ES-I3 (cell line): ENCODE data around the gene GFRA4.
"Not testable (repeated sequence)": the region's sequence is repeated elsewhere in the genome, so short reads cannot be mapped to it uniquely, and the experiment has no call there.

Source experiments
- H3K36me3 ChIP-seq: 2 replicates; pipeline ENCODE4 v1.6.1; 2013; ENCODE audit warnings: mild to moderate bottlenecking, low read length, control low read depth, moderate library complexity; ENCODE audit not compliant: insufficient read depth
- H3K4me1 ChIP-seq: 2 replicates; pipeline ENCODE4 v1.6.1; 2013; ENCODE audit warnings: mild to moderate bottlenecking, control low read depth, low read length; ENCODE audit not compliant: insufficient read depth
- H3K9ac ChIP-seq: 2 replicates; pipeline ENCODE4 v1.6.1; 2013; ENCODE audit warnings: low read depth, mild to moderate bottlenecking, low read length, moderate library complexity
- H3K9me3 ChIP-seq: 2 replicates; pipeline ENCODE4 v1.6.1; 2013; ENCODE audit warnings: mild to moderate bottlenecking, low read length, moderate library complexity; ENCODE audit not compliant: control insufficient read depth, insufficient read depth

The GFRA4 gene

DNA sequence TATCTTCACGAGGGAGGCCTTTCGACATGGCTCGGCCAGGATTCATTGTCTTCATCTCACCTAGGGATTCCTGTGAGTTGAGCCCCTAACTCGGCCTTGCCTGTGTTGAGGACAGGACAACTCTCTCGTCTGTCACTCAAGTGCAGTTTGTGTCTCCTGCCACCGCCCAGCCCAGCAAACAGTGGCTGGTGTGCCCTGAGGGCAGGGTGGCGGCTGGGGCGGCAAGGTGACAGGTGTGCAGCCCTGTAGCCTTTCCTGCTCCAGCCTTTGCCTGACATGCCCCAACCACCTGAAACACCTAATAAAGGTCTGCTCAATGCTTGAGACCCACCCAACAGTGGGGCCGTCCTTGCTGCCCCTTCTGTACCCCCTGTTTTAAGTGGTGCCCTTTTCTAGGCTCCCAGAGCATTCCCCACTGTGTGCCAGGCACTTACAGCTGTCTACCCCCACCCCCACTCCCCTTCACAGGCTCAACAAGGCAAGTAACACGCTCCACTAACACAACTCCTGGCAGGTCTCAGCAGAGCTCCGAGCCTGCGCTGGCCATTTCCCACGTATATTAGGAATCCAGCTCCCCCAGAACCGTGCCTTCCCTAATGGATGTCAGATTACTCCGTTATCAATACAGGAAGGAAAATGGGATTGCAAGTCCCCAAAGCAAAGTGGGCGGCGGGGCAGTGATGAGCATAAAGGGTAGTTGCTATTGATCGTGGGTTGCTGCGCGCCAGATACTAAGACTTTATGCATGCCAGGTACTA lies 17.7 kb downstream of the GFRA4 start:
- Histone ChIP-seq H3K9ac (no peak overlapping the region), H3K36me3 (0 out of 2 replicates have a peak, but pooled peaks cover 3% of the 10 kb centered on the region), H3K4me1 (no peaks in the 10 kb centered on the region), H3K9me3 (no peaks in the 10 kb centered on the region)

DNA sequence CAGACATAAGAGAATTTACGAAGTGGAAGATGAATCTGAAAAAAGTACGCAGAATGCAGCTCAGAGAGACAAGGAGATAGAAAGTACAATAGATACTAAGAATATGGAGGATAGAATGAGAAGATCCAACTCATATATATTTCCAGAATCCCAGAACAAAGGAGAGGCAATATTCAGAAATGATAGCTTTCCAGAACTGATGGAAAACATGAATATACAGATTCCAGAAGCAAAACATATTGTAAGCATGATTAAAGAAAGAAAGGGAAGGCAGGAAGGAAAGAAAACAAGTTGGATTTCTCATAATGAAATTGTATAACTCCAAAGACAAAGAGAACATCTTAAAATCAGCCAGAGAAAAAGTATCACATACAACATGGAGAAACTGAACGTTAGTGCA lies 22.9 kb downstream of the GFRA4 start:
- Histone ChIP-seq H3K36me3 (no peaks in the 10 kb centered on the region; the same call in 1 of the 2 replicates), H3K9ac (no peak overlapping the region), H3K4me1 (no peaks in the 10 kb centered on the region)

DNA sequence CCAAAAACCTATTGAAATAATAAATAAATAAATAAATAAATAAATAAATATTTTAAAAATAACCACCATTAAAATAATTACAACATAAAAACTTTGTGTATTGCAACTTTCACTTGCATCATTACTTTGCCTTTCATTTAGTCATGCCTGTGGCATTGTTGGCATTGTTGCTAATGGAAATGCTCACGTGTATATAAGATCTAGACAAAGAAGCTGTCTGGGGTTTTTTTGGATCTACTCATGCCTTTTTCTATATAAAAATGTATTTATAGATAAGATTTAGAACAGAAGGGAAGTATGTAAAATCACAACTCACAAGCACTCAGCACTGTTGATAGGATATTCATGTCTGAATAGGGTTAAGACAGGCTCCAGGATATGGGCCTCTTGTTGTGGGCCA lies 27.9 kb downstream of the GFRA4 start:
- Histone ChIP-seq H3K4me1 (peaks cover 6% of the 10 kb centered on the region), H3K9ac (no peak overlapping the region), H3K36me3 (no peaks in the 10 kb centered on the region; the same call in 1 of the 2 replicates), H3K9me3 (no peaks in the 10 kb centered on the region)

More for the DNA sequence above, 22.9 kb downstream of the GFRA4 start:
- H3K9me3 ChIP-seq: no peaks in the 10 kb centered on the region

DNA sequence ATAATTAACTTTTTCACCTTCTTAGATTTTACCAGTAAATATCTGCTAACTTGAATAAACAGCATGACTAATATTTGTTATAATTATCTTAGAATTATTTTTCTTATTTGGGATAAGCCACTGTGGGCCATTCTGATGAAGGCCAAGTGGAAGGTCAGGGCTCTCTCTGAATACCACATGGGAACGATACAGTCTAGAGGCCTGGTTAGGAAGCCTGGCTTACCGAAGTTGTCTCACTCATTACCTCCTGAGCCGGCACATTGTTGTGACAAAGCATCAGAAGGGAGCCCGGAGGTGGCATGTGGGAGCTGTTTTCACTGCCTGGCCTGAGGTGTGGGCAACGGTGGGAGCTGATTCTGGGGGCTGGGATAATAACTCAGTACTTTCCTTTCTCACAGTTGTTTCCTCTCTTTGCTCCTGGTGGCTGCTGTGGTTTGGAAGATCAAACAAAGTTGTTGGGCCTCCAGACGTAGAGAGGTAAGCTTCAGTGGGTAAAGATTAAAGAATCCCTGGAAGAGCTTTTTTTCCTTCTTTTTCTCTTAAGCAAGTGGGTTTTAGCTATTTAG lies 29.2 kb downstream of the GFRA4 start:
- Histone ChIP-seq H3K36me3 (no peaks in the 10 kb centered on the region; the same call in 1 of the 2 replicates), H3K9ac (no peak overlapping the region), H3K4me1 (peaks cover 18% of the 10 kb centered on the region), H3K9me3 (no peaks in the 10 kb centered on the region)

DNA sequence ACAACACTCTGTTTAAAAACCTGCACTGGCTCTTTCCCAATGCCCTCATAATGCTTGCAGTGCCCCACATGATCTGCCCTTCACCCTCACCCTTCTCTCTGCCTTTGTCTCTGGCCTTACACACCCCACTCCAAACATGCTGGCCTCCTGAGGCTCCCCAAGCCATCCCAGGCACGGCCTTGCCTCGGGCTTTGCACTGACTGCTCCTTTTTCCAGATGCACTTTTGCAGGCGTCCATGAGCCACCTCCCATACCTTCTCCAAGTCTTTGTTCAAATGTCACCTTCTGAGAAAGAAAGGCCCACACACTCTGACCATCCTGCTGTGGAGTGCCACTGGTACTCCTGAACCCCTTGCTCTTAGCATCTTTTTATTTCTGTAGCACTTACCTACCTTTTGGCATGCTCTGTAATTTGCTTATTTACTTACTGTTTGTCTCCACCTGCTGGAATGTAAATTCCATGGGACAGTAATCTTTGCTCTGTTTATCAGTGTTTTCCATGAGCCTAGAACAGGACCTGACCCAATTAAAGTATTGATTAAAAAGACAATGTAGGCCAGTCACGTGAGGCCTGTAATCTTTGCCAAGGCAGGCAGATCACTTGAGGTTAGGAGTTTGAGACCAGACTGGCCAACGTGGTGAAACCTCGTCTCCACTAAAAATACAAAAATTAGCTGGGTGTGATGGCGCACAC lies 30.7 kb downstream of the GFRA4 start:
- no peaks in the 10 kb centered on the region; the same call in 1 of the 2 replicates for H3K36me3 ChIP-seq
- no peaks in the 10 kb centered on the region for H3K9me3 ChIP-seq
- no peak overlapping the region for H3K9ac ChIP-seq
- H3K4me1 ChIP-seq: peaks cover 18% of the 10 kb centered on the region

DNA sequence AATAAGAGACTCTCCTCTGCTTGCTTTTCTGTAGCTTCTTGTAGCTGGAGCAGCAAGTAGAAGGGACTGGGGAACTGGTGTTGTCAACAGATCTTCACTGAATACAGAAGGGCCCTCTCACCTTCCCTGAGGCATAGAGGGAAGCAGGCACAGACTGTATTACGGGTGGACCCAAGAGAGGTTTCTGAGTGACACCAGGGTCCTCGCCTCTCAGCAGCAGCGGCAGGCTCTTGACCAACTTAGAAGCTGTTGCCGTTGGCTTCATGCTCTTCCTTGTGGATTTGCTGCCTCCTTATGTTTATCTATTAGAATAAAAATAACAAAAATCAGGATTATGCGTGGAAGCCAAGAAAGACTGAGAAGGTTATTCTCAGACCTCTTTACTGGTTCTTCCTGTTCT lies 31.7 kb downstream of the GFRA4 start:
- H3K9me3 ChIP-seq: no peaks in the 10 kb centered on the region
- H3K9ac ChIP-seq: no peak overlapping the region
- no peaks in the 10 kb centered on the region for H3K36me3 ChIP-seq

DNA sequence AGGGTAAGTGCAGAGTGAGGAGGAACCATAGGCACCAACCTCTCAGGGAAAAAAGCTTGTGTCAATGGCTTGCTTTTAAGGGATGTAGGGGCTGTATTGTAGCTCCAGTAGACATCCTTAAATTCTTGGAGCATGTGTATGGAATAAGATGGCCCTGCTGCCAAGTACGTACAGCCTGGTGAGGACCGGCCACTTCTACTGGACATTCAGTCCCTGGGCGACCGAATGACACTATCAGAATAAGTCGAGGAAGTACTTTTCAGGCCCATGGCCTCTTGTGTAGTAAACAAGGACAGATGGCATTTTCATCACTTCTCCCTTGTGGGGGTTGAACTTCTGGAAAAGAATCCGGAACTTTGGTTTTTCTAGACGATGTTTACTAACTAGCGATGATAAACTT lies 32.8 kb downstream of the GFRA4 start:
- no peaks in the 10 kb centered on the region for H3K36me3 ChIP-seq
- no peaks in the 10 kb centered on the region for H3K9me3 ChIP-seq
- H3K4me1 ChIP-seq: peaks cover 18% of the 10 kb centered on the region
- H3K9ac ChIP-seq: no peak overlapping the region

More for the DNA sequence above, 31.7 kb downstream of the GFRA4 start:
- H3K4me1 ChIP-seq: peaks cover 18% of the 10 kb centered on the region

DNA sequence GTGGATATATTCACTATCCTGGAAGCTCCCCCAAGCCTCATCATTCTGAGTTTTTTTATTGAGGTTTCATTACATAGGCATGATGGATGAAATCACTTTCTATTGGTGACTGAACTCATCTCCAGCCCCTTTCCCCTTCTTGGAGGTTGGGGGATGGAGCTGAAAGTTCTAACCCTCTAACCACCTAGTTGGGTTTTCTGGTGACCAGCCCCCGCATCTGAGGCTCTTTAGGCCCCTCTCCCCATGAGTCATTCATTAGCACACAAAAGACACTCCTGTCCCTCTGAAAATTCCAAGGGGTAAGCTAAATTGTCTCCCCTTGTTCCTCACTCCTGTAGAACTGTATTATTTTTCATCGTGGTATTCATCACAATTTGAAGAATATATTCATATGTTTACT lies 33.3 kb downstream of the GFRA4 start:
- no peak overlapping the region for H3K9ac ChIP-seq
- H3K36me3 ChIP-seq: no peaks in the 10 kb centered on the region
- no peaks in the 10 kb centered on the region for H3K9me3 ChIP-seq
- peaks cover 18% of the 10 kb centered on the region for H3K4me1 ChIP-seq

DNA sequence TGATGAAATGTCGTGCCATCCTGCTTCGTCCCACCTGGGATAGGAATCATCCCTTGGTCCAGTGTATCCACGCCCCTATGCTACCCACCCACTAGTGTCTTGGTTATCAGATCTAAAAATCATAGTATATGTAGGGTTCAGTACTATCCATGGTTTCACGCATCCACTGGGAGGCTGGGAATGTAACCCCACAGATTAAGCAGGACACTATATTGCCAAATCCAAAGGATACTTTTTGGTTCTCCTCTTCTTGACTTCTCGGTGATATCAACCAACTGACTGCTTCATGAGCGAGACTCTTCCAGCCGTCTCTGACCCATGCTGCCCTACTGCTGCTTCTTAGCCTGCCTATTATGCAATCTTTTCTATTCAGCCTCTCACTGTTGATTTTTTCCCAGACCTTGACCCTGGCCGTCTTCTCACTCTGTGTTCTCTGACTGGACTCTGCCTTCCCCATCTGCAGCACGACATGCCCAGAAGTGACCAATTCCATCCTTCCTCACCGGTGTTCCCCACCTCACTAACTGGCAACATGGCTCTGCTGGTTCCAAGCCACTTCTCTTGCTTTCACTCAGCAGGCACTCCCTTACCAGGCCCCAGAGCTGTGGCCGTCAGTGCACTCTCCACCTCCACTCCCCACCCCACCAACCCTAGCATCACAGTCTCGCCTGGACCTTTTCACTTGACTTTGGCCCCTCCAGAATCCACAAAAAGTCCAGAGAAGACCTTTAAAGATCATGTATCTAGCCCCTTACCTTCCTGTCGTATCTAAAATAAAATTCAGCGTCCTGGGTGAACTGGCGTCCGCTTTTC lies 34.5 kb downstream of the GFRA4 start:
- H3K9me3 ChIP-seq: no peaks in the 10 kb centered on the region
- no peak overlapping the region for H3K9ac ChIP-seq
- H3K4me1 ChIP-seq: peaks cover 18% of the 10 kb centered on the region
- H3K36me3 ChIP-seq: no peaks in the 10 kb centered on the region

DNA sequence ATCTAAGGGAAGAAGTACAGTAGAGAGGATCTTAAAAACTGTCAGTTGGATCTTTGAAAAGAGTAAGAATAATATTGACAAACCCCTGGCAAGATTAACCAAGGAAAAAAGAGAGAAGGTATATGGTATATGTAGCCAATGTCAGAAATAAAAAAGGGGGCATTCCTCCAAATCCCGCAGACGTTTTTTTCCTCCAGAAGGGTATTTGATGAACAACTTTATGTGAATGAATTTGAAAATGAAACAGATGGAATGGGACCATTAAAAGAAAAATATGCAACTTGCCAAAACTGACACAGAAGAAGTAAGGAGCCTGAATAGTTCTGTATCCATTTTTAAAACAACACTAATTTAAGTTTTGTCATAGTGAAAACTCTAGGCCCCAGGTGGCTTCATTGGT lies 35.7 kb downstream of the GFRA4 start:
- Histone ChIP-seq H3K36me3 (no peaks in the 10 kb centered on the region), H3K9ac (no peak overlapping the region), H3K4me1 (peaks cover 18% of the 10 kb centered on the region), H3K9me3 (no peaks in the 10 kb centered on the region)

DNA sequence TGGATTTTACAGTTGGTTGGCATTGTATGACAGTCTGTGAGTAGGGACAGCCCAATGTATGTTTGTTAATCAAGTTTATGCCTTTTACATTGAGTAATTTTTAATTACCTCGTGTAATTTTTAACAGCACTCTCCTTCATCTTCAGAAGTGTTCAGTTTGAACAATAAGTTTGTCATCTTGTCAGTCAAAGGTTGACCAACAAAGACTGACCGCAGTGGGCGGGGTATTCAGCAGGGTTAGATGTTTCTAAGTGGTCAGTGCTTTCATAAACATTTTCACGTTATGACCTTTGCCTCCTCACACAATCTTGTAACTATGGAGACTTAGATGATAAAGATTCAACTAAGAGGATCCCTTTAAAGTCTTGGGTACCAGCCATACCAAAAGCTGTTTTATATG lies 40.8 kb downstream of the GFRA4 start:
- H3K9me3 ChIP-seq: no peaks in the 10 kb centered on the region
- no peak overlapping the region for H3K9ac ChIP-seq
- H3K4me1 ChIP-seq: no peaks in the 10 kb centered on the region
- no peaks in the 10 kb centered on the region for H3K36me3 ChIP-seq

DNA sequence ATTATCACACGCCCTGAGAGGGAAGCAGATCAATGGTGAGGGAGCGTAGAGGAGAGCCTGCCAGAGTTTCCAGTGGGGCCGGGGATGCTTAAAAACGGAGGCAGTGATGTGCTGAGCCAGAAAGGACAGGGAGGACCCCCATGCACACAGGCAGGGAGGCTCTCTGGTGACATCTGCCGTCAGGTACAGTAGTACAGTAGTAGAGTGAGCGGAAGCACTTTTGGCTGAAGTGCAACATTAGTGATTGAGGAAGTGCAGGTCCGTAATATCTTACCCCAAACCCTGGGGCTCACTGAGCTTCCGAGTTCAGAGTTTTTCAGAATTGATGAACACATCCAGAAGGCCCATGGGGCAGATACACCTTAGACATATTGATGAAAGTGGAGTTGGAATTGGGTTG lies 42.1 kb downstream of the GFRA4 start:
- Histone ChIP-seq H3K9me3 (no peaks in the 10 kb centered on the region), H3K36me3 (no peaks in the 10 kb centered on the region), H3K4me1 (no peaks in the 10 kb centered on the region; the same call in 1 of the 2 replicates), H3K9ac (no peak overlapping the region)

DNA sequence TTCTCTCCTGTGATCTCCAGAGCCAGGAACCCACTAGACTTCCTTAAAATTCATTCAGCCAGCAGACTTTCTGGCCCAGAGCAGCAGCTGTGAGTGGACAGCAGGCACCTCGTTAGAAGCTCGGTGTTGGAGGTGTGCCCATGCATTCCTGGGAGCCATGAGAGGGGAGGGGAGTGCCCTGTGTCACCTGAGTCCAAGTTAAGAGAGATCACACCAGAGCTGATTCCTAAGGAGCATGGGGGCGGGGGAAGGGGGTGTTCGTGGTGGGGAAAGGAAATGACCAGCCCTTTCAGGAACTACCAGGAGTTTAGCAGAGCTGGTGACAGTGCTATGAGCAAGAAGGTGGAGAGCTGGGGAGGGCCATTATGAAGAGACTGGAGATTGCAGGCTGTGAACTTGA lies 46.9 kb downstream of the GFRA4 start:
- Histone ChIP-seq H3K9me3 (no peaks in the 10 kb centered on the region), H3K4me1 (peaks cover 13% of the 10 kb centered on the region), H3K36me3 (no peaks in the 10 kb centered on the region), H3K9ac (no peak overlapping the region)

DNA sequence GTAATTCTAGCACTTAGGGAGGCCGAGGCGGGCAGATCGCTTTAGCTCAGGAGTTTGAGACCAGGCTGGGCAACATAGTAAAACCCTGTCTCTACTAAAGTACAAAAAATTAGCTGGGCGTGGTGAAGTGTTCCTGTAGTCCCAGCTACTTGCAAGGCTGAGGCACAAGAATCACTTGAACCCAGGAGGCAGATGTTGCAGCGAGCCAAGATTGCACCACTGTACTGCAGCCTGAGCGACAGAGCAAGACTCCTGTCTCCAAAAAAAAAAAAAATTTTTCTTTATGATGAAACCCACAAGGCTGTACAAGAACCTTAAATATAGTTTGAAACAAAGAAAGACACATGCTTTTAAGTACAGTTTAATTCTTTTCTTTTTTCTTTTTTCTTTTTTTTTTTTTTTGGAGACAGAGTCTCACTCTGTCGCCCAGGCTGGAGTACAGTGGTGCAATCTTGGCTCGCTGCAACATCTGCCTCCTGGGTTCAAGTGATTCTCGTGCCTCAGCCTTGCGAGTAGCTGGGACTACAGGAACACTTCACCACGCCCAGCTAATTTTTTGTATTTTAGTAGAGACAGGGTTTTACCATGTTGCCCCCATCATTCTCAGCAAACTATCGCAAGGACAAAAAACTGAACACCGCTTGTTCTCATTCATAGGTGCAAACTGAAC lies 47.9 kb downstream of the GFRA4 start:
- H3K4me1 ChIP-seq: peaks cover 13% of the 10 kb centered on the region
- not testable (repeated sequence) for H3K9me3 ChIP-seq, H3K36me3 ChIP-seq, H3K9ac ChIP-seq
